ENCODE results near the gene CBR3.

DNA sequence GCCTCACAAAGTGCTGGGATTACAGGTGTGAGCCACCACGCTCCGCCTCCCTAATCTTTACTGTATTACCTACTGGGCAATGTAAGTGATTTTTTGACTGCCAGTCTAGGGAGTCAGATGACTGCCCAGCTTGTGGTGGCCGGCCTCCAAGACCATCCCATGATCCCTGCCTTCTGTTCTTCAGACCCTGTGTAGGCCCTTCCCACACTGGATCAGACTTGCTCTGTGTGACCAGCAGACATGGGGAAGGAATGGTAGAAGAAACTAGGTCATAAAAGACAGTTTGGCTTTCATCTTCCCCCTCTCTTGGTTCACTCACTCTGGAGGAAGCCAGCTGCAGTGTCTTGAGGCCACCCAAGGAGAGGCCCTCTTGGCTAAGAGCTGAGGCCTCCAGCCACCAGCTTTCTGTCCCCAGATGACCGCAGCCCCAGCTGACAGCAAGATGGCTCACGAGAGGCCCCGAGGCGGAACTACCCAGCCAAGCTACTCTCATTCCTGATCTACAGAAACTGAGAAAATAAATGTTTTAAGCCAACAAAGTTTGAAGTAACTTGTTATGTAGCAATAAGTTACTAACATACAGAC, 14.5 kb upstream of the CBR3 start:
- no peak for TF ChIP-seq POLR2A (IDR thresholded peaks at IDR 0.05)
- TF ChIP-seq CTCF (IDR thresholded peaks at IDR 0.05) = no peak
